HL-60 (cell line): Measurements from ENCODE around the gene FAM219B.

Experiments used
- GABPA ChIP-seq: IDR thresholded peaks from 2 replicates; pipeline ENCODE4 v1.6.1; 2012; ENCODE audit warnings: low read depth
- POLR2AphosphoS5 ChIP-seq: IDR thresholded peaks from 2 replicates; pipeline ENCODE4 v1.6.1; 2012; ENCODE audit warnings: low read depth
- TF ChIP-seq, protein P1 (sequence below): IDR thresholded peaks from one replicate; pipeline ENCODE4 v1.5.1; 2011; ENCODE audit warnings: low read length, control low read depth, inconsistent platforms; ENCODE audit not compliant: insufficient read depth

GRCh38 chr15:74908635-74909034, 2.0 kb upstream of the FAM219B start:
- TF ChIP-seq, protein P1, sequence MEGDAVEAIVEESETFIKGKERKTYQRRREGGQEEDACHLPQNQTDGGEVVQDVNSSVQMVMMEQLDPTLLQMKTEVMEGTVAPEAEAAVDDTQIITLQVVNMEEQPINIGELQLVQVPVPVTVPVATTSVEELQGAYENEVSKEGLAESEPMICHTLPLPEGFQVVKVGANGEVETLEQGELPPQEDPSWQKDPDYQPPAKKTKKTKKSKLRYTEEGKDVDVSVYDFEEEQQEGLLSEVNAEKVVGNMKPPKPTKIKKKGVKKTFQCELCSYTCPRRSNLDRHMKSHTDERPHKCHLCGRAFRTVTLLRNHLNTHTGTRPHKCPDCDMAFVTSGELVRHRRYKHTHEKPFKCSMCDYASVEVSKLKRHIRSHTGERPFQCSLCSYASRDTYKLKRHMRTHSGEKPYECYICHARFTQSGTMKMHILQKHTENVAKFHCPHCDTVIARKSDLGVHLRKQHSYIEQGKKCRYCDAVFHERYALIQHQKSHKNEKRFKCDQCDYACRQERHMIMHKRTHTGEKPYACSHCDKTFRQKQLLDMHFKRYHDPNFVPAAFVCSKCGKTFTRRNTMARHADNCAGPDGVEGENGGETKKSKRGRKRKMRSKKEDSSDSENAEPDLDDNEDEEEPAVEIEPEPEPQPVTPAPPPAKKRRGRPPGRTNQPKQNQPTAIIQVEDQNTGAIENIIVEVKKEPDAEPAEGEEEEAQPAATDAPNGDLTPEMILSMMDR, result no peak
- no peak for TF ChIP-seq POLR2AphosphoS5
- no peak for TF ChIP-seq GABPA
